K562 (cell line): ENCODE data around the gene DCAF7. TPM values are rescaled to one million over a fixed set of nuclear protein-coding genes. Genes with fewer than 3 reads are reported as not detected.

Source experiments
- ATAC-seq: fragments of 200-7000 bp; cut with Tn5 transposase; 3 replicates; pipeline ENCODE4 v1.9.1; 2020; ENCODE audit warnings: moderate library complexity
- BruUV-seq: library from RNA; stranded (reverse); fragments of 400-500 nt; replicated peaks from 2 replicates; lab custom pipeline; 2021; lab: Mats Ljungman, UMichigan
- CTCF ChIA-PET: fragments of 300-600 bp; formaldehyde crosslinking; extraction: SDS; loops from one replicate; lab custom pipeline; 2021; ENCODE audit warnings: low intra/inter-chr PET ratio; lab: Yijun Ruan, JAX
- POLR2A ChIA-PET: fragments of 300-600, 350-650 bp; sonication (Branson Sonifier 250); formaldehyde crosslinking; extraction: SDS; loops from one replicate; lab custom pipeline; 2021; ENCODE audit warnings: antibody characterized with exemption, inconsistent platforms; lab: Yijun Ruan, JAX
- DNase-seq, 4 experiments: peaks; one replicate each; pipeline versions ENCODE4 v3.0.0 to v3.0.0-alpha.2; 2011 to 2018; ENCODE audit warnings: low spot score in 3 of 4, mixed read lengths in 3 of 4; ENCODE audit errors: extremely low read depth in 1 of 4
- FAIRE-seq: peaks from 2 replicates; lab custom pipeline; 2011; peaks lifted over from hg19 to GRCh38; lab: Jason Lieb, UNC
- H2AFZ ChIP-seq: 2 replicates; pipeline ENCODE4 v1.6.0; 2011; ENCODE audit warnings: low read depth, low read length, control low read depth, inconsistent platforms
- H3K27ac ChIP-seq: fragments of 200-600 bp; 3 replicates; pipeline ENCODE4 v1.8.0; 2011; ENCODE audit warnings: low read depth, mild to moderate bottlenecking, control low read depth, inconsistent platforms, low read length, moderate library complexity, mixed read lengths; ENCODE audit errors: extremely low read depth
- H3K27me3 ChIP-seq, 2 experiments: fragments of 300-600 bp in 1 of 2; 2 replicates in 1 of 2; 3 replicates in 1 of 2; pipeline versions ENCODE4 v1.6.0 to v1.8.0; 2011; ENCODE audit warnings: inconsistent platforms in 2 of 2, low read length in 2 of 2, mild to moderate bottlenecking in 1 of 2, mixed read lengths in 1 of 2, moderate library complexity in 1 of 2; ENCODE audit not compliant: control insufficient read depth in 2 of 2, insufficient read depth in 2 of 2
- H3K36me3 ChIP-seq: fragments of 300-600 bp; 3 replicates; pipeline ENCODE4 v1.8.0; 2011; ENCODE audit warnings: mild to moderate bottlenecking, low read length, inconsistent platforms; ENCODE audit not compliant: control insufficient read depth, insufficient read depth
- H3K4me1 ChIP-seq, 2 experiments: fragments of 200-600 bp in 1 of 2; replicated peaks in 1 of 2; 2 replicates in 1 of 2; 3 replicates in 1 of 2; pipeline versions ENCODE4 v1.5.1 to v1.8.0; 2011; ENCODE audit warnings: inconsistent platforms in 2 of 2, low read length in 2 of 2, mild to moderate bottlenecking in 1 of 2, mixed read lengths in 1 of 2, moderate library complexity in 1 of 2; ENCODE audit not compliant: control insufficient read depth in 2 of 2, insufficient read depth in 2 of 2
- H3K4me2 ChIP-seq: 2 replicates; pipeline ENCODE4 v1.6.1; 2011; ENCODE audit warnings: low read length, control low read depth, inconsistent platforms, mixed read lengths; ENCODE audit not compliant: insufficient read depth
- H3K4me3 ChIP-seq: fragments of 200-600 bp; sonication (generic), shearing (Covaris generic); 2 replicates; pipeline ENCODE4 v1.5.1; 2016; ENCODE audit warnings: control low read depth, inconsistent platforms
- H3K79me2 ChIP-seq: fragments of 200-600 bp; 3 replicates; pipeline ENCODE4 v1.8.0; 2011; ENCODE audit warnings: low read length, inconsistent platforms; ENCODE audit not compliant: control insufficient read depth, insufficient read depth
- H3K9ac ChIP-seq, 2 experiments: 2 replicates each; pipeline versions ENCODE4 v1.6.0 to v1.6.1; 2011; ENCODE audit warnings: low read depth in 2 of 2, low read length in 2 of 2, control low read depth in 1 of 2, inconsistent platforms in 1 of 2, mild to moderate bottlenecking in 1 of 2, mixed read lengths in 1 of 2; ENCODE audit not compliant: insufficient read depth in 1 of 2
- H3K9me1 ChIP-seq: one replicate; pipeline ENCODE4 v1.6.0; 2011; ENCODE audit warnings: inconsistent platforms, mild to moderate bottlenecking, low read length, moderate library complexity; ENCODE audit not compliant: control insufficient read depth, insufficient read depth
- H3K9me3 ChIP-seq: replicated peaks from 2 replicates; pipeline ENCODE4 v1.5.1; 2011; ENCODE audit warnings: low read depth, low read length, inconsistent platforms; ENCODE audit not compliant: control insufficient read depth, insufficient read depth
- H4K20me1 ChIP-seq: replicated peaks from 2 replicates; pipeline ENCODE4 v1.6.1; 2011; ENCODE audit warnings: low read length, inconsistent platforms, mixed read lengths; ENCODE audit not compliant: control insufficient read depth, insufficient read depth
- ATF1 ChIP-seq, 2 experiments: fragments of 450-650 bp in 1 of 2; IDR thresholded peaks; 2 replicates each; pipeline ENCODE4 v1.6.1; 2016; ENCODE audit warnings: missing compliant biosample characterization in 1 of 2, missing genetic modification characterization in 1 of 2
- CEBPZ ChIP-seq: fragments of 150-350 bp; IDR thresholded peaks from 2 replicates; pipeline ENCODE4 v1.6.1; 2014; ENCODE audit warnings: low read depth, mild to moderate bottlenecking, low read length, borderline replicate concordance
- HBP1 ChIP-seq: fragments of 450-650 bp; formaldehyde crosslinking; IDR thresholded peaks from 2 replicates; pipeline ENCODE4 v1.4.0; 2022; ENCODE audit warnings: missing genetic modification characterization
- HIVEP1 ChIP-seq: fragments of 250-450 bp; sonication (Bioruptor Pico); IDR thresholded peaks from 2 replicates; pipeline ENCODE4 v1.4.0; 2020; ENCODE audit warnings: mild to moderate bottlenecking
- RBM25 ChIP-seq: fragments of 200-400 bp; formaldehyde crosslinking; IDR thresholded peaks from 2 replicates; pipeline ENCODE4 v1.6.1; 2018; ENCODE audit warnings: low read length, low read depth, moderate library complexity; ENCODE audit not compliant: severe bottlenecking
- STAT6 ChIP-seq: sonication (generic); formaldehyde crosslinking; IDR thresholded peaks from 2 replicates; pipeline ENCODE4 v1.8.1; 2023; ENCODE audit warnings: mild to moderate bottlenecking, missing genetic modification reagents
- ZNF23 ChIP-seq: fragments of 250-450 bp; sonication (Bioruptor Pico); IDR thresholded peaks from 2 replicates; pipeline ENCODE4 v1.4.0; 2020; ENCODE audit warnings: mild to moderate bottlenecking
- WGBS: fragments of 100-300 bp; shearing (Covaris generic); methylation state at CpG from one replicate; pipeline ENCODE4 v1.1.6; 2016; ENCODE audit warnings: low coverage, mixed read lengths; ENCODE audit not compliant: insufficient coverage; ENCODE audit errors: missing lambda C conversion rate; 5-methylcytosine and 5-hydroxymethylcytosine counted together
- in situ Hi-C: fragments of 300-500 bp; cut with MboI; formaldehyde crosslinking; loops from 4 replicates; pipeline ENCODE4 v1.15.0; 2018; ENCODE audit warnings: inconsistent platforms, mixed read lengths
- intact Hi-C: fragments of 100-400 bp; cut with micrococcal nuclease; formaldehyde crosslinking; loops from 2 replicates; pipeline ENCODE4 v1.14.2; 2022
- polyA plus RNA-seq, 8 experiments: library from polyadenylated mRNA; depleted of rRNA in 4 of 8; stranded (reverse) in 5 of 8; unstranded in 3 of 8; fragments of >200 nt; fragmentation: Nextera tagmentation in 2 of 8; fragmentation: Illumina TruSeq in 1 of 8; extraction: Ambion mirVana in 2 of 8; extraction: Trizol in 1 of 8; gene quantifications; 2 replicates each; pipeline versions ENCODE4 v1.2.1 to v1.2.3, GENCODE V29; 2011 to 2014; ENCODE audit warnings: inconsistent platforms in 1 of 8, missing spikeins in 1 of 8
- total RNA-seq, 7 experiments: library from RNA; depleted of rRNA in 6 of 7; stranded (reverse); fragments of >200 nt in 6 of 7; fragmentation: Illumina TruSeq in 2 of 7; extraction: Trizol in 2 of 7; gene quantifications; 2 replicates each; pipeline versions ENCODE4 v1.2.1 to v1.2.3, GENCODE V29; 2011 to 2021; ENCODE audit warnings: low replicate concordance in 1 of 7
- TF ChIP-seq, protein P1 (sequence below): sonication (generic); formaldehyde crosslinking; IDR thresholded peaks from 2 replicates; pipeline ENCODE4 v1.8.0; 2023; ENCODE audit warnings: mild to moderate bottlenecking, missing genetic modification reagents

Gene DCAF7
- total and polyA plus RNA-seq, 9 of the 15 experiments (the other 6 are each of a cell fraction or from before 2014, with no cell fraction given), result 30.8 to 123 (median 40.2) TPM

DNA sequence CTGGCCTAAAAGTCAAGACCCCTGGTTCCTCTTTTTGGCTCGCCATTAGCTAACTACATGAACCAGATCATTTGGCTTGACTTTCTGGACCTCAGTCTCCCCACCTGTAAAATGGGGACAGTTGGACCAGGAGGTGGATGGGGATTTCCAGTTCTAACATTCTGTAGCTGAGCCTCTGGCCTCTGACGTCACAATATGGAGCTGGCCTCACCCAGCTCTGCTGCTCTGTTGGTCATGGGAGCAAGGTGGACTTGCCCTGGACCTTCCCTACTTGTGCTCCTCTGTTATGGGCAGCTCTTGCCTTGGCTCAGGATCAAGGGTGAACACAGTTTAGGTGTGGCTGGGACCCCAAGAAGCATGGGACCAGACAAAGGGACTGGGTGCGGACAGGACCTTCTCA lies 43.6 kb upstream of the DCAF7 start:
- ChIA-PET POLR2A (interaction anchor here (1.1 kb wide), 1 partner anchor 75 kb away, joined by 3 read pairs; no protein-coding TSS in a partner anchor), CTCF (interaction anchor here (0.5 kb wide), 1 partner anchor 262 kb away, joined by 3 read pairs; no protein-coding TSS in a partner anchor)
- H3K9me3 ChIP-seq, result 0 out of 2 replicates have a peak, but pooled peaks cover 2% of the 10 kb centered on the region
- no peak overlapping the region for H3K27ac ChIP-seq
- FAIRE-seq (no peak), ATAC-seq (no peak), DNase-seq (no peak)
- no peak overlapping the region for H2AFZ ChIP-seq
- in situ Hi-C loops (no loop called here), intact Hi-C loops (no loop called here)
- H3K4me3 ChIP-seq, result no peak overlapping the region
- H3K9me1 ChIP-seq, result no peaks in the 10 kb centered on the region
- H3K79me2 ChIP-seq, result no peaks in the 10 kb centered on the region
- BruUV-seq, result no TSS peak
- peaks cover 6% of the 10 kb centered on the region for H4K20me1 ChIP-seq
- WGBS, result 0% methylated on average over 3 of the region's 3 CpGs
- H3K4me1 ChIP-seq, result no peaks in the 10 kb centered on the region
- no peak overlapping the region for H3K4me2 ChIP-seq
- no peak overlapping the region for H3K9ac ChIP-seq
- TF ChIP-seq HBP1 (CRISPR knock-in tag), result no peak
- no peak for TF ChIP-seq STAT6
- TF ChIP-seq RBM25, result peak; percentile 34
- TF ChIP-seq, protein P1, sequence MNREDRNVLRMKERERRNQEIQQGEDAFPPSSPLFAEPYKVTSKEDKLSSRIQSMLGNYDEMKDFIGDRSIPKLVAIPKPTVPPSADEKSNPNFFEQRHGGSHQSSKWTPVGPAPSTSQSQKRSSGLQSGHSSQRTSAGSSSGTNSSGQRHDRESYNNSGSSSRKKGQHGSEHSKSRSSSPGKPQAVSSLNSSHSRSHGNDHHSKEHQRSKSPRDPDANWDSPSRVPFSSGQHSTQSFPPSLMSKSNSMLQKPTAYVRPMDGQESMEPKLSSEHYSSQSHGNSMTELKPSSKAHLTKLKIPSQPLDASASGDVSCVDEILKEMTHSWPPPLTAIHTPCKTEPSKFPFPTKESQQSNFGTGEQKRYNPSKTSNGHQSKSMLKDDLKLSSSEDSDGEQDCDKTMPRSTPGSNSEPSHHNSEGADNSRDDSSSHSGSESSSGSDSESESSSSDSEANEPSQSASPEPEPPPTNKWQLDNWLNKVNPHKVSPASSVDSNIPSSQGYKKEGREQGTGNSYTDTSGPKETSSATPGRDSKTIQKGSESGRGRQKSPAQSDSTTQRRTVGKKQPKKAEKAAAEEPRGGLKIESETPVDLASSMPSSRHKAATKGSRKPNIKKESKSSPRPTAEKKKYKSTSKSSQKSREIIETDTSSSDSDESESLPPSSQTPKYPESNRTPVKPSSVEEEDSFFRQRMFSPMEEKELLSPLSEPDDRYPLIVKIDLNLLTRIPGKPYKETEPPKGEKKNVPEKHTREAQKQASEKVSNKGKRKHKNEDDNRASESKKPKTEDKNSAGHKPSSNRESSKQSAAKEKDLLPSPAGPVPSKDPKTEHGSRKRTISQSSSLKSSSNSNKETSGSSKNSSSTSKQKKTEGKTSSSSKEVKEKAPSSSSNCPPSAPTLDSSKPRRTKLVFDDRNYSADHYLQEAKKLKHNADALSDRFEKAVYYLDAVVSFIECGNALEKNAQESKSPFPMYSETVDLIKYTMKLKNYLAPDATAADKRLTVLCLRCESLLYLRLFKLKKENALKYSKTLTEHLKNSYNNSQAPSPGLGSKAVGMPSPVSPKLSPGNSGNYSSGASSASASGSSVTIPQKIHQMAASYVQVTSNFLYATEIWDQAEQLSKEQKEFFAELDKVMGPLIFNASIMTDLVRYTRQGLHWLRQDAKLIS (CRISPR knock-in tag), result no peak
- TF ChIP-seq ZNF23, result no peak
- TF ChIP-seq ATF1 (CRISPR knock-in tag; IDR thresholded peaks at IDR 0.05), result no peak
- 0 out of 2 replicates have a peak, but pooled peaks have one; percentile 11 for TF ChIP-seq ATF1 (tag; IDR thresholded peaks at IDR 0.05)
- no peak for TF ChIP-seq CEBPZ
- TF ChIP-seq HIVEP1 (CRISPR knock-in tag), result no peak
- peaks cover 41 to 64% of the 10 kb centered on the region in 2 experiments for H3K27me3 ChIP-seq
- H3K36me3 ChIP-seq, result no peaks in the 10 kb centered on the region
